H54 (cell line): ENCODE data around the gene LIMCH1.
"Not testable (repeated sequence)": the region's sequence is repeated elsewhere in the genome, so short reads cannot be mapped to it uniquely, and the experiment has no call there.

Experiments used
- DNase-seq: peaks from one replicate; pipeline ENCODE4 v3.0.0; 2011; ENCODE audit warnings: low spot score, mixed read lengths; ENCODE audit not compliant: insufficient read length
- FAIRE-seq: peaks from 3 replicates; lab custom pipeline; 2011; peaks lifted over from hg19 to GRCh38; lab: Jason Lieb, UNC
- POLR2A ChIP-seq: IDR thresholded peaks from 2 replicates; pipeline ENCODE4 v1.6.1; 2011; ENCODE audit warnings: low read depth, mild to moderate bottlenecking, low read length

LIMCH1 gene

GRCh38 chr4:41640906-41641305, 102.9 kb downstream of the LIMCH1 start:
- DNase-seq (no peak), FAIRE-seq (no peak)
- no peak for TF ChIP-seq POLR2A

DNA sequence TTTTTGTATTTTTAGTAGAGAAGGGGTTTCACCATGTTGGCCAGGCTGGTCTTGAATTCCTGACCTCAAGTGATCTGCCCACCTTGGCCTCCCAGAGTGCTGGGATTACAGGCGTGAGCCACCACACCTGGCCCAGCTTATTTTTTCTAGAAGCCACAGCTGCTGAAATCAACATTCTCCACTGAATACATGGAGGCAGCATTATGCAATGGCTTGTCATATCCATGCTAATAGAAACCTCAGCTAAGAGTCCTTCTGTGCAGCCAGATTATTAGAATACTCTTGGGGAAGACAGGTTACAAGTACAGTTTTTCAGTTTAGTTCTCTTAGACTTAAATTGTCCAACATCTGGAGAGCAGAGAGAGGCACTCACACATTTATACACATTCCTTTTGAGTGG, 104.8 kb downstream of the LIMCH1 start:
- FAIRE-seq = not testable (repeated sequence)

DNA sequence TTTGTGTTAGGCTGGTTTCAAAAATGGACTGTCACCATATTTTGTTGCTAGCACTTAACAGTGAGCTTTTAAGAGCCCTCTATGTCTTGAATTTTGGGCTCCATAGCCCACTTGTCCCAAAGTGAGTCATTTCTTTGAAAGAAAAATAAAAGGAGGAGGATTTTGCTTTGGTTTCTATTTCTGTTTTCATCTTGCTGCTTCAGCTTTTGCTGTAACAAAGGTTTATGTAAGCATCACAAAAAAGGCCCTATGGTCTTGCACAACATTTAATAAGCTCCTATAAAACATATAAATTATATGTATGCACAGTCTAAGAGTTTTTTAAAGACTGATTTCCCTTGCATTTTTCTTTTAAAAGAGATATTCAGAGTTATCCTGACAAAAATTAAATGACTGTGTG, 105.4 kb downstream of the LIMCH1 start:
- FAIRE-seq = no peak
- no peak for TF ChIP-seq POLR2A

More for the DNA sequence above, 104.8 kb downstream of the LIMCH1 start:
- not testable (repeated sequence) for DNase-seq

GRCh38 chr4:41644288-41644914, 106.4 kb downstream of the LIMCH1 start:
- FAIRE-seq (no peak), DNase-seq (no peak)
- TF ChIP-seq POLR2A = no peak

More for the DNA sequence above, 105.4 kb downstream of the LIMCH1 start:
- no peak for DNase-seq

DNA sequence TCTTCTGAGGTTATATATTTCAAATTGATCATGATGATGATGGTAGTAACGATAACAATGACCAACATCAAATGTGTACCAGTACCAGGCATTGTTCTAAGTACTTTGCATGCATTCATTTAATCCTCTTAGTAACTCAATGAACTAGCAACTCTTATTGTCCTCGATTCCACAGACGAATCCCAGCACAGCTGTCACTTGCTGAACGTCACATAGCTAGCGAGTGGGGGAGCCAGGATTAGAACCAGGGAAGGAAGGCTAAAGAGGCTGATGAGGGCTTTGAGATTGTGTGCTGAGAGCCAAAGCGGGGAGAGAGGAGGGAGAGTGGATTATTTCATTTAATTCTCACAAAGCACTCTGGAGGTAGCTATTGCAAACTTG, 106.9 kb downstream of the LIMCH1 start:
- FAIRE-seq (no peak), DNase-seq (no peak)
- no peak for TF ChIP-seq POLR2A

- FAIRE-seq = no peak
- DNase-seq = no peak
- TF ChIP-seq POLR2A = no peak
Observed at GRCh38 chr4:41645728-41646390, 107.9 kb downstream of the LIMCH1 start.

DNA sequence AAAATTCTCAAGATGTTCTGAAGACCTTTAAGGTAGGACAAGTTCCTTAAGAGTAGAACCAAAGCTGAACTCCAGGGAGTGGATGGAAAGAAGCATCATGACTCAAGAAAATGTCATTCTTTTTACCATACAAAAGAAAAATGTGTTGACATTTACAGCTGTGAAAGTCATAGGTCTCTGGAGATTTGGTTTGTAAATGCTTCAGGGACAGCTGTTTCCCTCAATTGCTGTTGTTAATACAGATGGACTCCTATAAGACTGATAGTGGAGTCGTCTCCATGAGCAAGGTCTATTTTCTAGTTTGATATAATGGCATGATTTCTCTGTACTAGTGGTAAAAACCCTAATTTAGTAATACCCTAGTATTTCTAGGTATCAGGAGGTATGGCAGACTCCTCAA, 108.9 kb downstream of the LIMCH1 start:
- TF ChIP-seq POLR2A = no peak
- FAIRE-seq (no peak), DNase-seq (no peak)

DNA sequence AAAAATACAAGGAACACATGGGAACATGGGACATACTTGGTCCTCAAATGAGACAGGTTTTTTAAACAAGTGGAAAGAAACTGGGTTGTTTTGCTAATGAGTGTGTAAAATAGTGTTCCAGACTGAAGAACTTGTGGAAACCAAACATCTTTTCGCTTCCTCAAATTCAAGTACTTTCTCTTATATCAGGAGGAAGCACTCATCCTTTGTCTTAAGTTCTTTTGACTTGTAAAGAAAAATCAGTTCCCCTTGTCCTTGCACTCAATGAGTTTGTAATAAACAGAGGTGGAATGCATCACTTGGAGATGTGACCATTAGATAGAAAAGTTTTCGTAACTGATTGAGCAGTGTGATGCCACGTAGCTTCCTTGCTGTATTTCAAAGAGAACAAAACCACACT, 109.4 kb downstream of the LIMCH1 start:
- FAIRE-seq (no peak), DNase-seq (no peak)
- TF ChIP-seq POLR2A = no peak

DNA sequence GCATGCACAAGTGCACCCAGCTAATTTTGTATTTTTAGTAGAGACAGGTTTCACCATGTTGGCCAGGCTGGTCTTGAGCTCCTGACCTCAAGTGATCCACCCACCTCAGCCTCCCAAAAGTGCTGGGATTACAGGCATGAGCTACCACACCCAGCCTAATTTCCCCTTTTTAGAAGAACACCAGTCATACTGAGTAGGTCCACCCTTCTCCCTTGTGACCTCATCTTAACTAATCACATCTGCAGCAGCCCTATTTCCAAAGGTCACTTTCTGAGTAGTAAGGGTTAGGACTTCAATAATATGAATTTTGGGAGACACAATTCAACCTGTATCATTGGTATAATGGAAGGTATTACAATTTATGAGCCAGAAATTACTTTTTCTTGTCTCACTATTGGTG, 113.2 kb downstream of the LIMCH1 start:
- not testable (repeated sequence) for FAIRE-seq, DNase-seq

- no peak for TF ChIP-seq POLR2A
- no peak for DNase-seq
- FAIRE-seq = no peak
Observed at GRCh38 chr4:41652971-41653370, 115.0 kb downstream of the LIMCH1 start.

GRCh38 chr4:41653523-41653922, 115.6 kb downstream of the LIMCH1 start:
- no peak for DNase-seq
- TF ChIP-seq POLR2A = no peak
- no peak for FAIRE-seq

- no peak for DNase-seq
- FAIRE-seq = no peak
- no peak for TF ChIP-seq POLR2A
Observed at GRCh38 chr4:41655177-41655576, 117.2 kb downstream of the LIMCH1 start.

GRCh38 chr4:41656106-41656505, 118.1 kb downstream of the LIMCH1 start:
- TF ChIP-seq POLR2A = no peak
- DNase-seq = no peak
- no peak for FAIRE-seq

- no peak for TF ChIP-seq POLR2A
- DNase-seq = no peak
- FAIRE-seq = no peak
Observed at GRCh38 chr4:41656572-41657520, 118.9 kb downstream of the LIMCH1 start.
